ENCODE measurements around the gene LRRN3.

DNA sequence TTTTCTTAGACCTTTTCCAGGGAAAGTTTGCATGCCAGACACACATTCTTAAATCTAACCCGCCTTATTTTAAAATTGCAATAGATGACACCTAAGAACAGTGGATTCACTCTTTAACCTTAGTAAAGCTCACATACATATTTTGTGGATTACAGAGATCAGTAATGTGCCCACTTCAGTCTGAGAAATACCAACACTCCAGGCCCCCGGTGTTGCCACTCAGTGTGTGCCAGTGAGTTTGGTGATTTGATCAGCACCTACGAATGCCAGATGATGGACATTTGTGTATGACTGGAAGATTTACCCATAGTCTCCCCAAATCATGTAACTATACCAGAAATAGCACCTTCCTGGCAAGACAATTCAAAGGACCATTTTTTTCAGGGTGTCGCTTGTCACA is 2.6 kb downstream of the LRRN3 start:
- TF ChIP-seq EZH2 (IDR thresholded peaks at IDR 0.05): no peak
- no peak for TF ChIP-seq POLR2AphosphoS5 (IDR thresholded peaks at IDR 0.05; ENCODE audit: borderline replicate concordance, low read depth, low read length)
